AG08395 (cell line): ENCODE measurements around the gene PYGO2.
"Not testable (repeated sequence)": the region's sequence is repeated elsewhere in the genome, so short reads cannot be mapped to it uniquely, and the experiment has no call there.

Experiments
- DNase-seq: peaks from one replicate; pipeline ENCODE4 v3.0.0; 2012; ENCODE audit warnings: mixed read lengths, low spot score

The PYGO2 gene

DNA sequence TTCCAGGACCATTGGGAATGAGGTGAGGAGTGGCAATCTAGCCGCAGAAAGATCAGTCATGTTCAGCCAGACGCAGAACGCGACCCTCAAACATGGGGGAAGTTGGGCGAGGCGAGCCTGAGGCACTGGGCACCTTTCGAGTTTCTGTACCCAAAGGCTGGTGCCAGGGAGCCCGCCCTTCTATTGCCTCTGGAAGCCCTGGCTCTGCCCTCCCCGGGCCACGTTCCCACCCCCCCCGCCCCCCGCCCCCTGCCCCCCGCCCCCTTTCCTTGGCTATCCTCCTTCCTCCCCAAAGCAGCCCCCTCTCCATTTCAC lies 38.8 kb upstream of the PYGO2 start:
- no peak for DNase-seq

DNA sequence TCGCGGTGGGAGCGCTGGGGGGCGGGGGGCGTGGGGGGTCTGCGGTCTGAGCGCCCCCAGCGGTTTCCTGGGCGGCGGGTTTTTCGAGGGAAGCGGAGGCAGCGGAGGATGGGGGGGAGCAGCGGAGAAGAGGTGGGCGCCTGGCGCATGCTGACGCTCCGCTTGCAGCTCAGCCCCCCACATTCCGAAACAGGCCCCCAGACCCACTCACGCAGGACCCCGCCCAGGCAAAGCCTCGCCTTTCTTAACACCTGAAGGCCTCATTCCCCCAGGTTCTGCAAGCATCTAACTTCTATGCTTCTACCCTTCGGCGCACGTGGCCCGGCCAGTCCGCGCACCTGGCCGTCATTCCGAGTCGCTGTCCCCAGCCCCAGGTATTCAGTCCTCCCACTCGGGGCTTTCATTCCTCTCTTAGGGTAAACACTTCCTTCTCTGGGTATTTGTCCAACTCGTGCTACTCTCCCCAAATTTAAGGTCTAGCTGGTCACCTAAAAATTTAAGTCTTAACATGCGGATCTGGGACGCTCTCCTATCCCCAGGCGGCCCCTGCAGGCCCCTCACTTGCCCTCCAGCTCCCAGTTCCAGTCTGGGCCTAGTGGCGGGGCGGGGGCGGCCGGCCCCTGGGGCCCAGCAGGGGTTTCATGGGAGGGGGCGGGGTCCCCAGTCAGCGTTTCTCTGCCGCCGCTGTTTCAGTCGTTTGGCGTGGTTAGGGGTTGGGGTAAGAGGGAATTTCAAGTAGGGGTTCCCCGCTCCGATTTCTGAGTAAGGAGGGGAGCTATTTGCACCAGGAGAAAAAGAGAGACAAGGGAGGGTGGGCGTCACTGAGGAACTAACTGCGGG lies 38.2 kb upstream of the PYGO2 start:
- no peak for DNase-seq

DNA sequence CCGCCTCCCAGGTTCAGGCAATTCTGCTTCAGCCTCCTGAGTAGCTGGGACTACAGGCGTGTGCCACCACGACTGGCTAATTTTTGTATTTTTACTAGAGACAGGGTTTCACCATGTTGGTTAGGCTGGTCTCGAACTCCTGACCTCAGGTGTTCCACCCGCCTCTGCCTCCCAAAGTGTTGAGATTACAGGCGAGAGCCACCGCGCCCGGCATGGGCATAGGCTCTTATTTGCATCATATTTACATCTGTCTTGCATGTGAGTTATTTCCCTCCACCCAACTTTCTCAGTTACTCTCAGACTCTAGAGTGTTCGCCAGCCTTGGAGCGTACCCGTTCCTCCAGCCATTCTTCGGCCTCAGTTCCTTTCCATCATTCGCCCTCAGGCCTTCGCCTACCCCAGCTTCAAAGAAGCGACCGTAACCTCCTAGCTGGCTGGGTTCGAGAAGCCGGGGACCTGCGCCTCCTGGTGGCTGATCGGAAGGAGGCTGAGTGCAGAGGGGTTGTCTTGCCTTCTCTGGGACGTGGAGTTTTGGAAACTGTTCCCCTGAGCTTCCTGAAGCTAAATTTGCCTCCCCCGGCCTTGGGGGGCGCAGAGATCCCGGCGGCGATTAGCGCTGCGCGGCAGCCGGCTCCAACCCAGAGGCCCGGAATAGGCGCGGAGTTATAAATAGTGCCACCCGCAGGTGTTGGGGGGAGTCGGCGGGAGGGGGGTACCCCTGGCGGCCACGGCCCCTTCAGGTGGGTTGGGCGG lies 37.4 kb upstream of the PYGO2 start:
- peak; percentile 71 for DNase-seq

DNA sequence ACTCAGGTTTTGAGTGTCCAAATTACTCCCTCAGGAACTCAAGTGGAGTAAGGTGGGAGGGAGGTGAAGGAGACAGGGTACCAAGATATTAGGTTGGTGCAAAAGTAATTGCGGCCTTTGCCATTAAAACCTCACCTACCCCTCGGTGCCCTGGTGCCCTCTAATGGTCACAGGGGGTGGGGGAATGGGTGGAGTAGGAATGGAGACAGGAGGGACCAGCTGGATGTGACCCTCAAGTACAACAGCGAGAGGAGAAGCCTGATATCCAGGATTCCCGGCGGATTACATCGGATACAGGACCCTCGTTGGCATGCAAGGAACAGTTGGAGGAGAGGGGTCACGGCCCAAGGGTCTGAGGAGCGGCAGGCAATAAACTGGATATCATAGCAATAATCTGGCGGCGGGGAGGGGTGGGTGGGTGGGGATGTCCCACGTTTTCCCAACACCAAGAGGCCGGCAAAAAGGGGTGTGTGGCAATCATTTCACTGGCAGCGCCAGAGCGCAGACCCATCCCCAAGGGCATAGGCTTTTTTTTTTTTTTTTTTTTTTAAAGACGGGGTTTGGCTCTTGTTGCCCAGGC lies 36.7 kb upstream of the PYGO2 start:
- DNase-seq, result no peak

DNA sequence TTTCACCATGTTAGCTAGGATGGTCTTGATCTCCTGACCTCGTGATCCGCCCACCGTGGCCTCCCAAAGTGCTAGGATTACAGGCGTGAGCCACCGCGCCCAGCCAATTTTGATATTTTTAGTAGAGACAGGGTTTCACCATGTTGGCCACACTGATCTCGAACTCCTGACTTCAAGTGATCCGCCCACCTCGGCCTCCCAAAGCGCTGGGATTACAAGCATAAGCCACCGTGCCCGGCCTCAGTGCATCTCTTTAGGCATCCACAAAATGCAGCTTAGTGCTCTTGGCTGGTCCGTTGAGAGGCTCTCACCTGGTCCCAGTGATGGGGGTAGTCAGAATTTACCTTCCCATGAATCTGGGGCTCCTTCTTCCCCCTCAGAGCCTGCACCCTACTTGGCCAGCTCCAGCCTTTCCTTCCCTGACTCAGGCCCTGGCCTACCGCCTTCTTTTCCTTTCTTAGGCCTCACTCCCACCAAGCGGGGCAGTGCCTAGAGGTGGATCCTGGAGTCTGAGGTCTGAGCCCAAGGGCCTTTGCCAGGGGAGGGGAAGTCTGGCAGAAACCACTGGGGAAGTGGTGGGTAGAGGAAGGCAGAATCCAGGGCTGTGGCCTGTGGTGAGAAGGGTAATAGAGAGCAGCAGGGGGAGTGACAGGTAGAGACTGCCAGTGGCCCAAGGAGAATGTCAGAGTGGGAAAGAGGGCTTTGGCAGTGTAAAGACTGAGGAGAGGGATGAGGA lies 35.6 kb upstream of the PYGO2 start:
- DNase-seq, result no peak

DNA sequence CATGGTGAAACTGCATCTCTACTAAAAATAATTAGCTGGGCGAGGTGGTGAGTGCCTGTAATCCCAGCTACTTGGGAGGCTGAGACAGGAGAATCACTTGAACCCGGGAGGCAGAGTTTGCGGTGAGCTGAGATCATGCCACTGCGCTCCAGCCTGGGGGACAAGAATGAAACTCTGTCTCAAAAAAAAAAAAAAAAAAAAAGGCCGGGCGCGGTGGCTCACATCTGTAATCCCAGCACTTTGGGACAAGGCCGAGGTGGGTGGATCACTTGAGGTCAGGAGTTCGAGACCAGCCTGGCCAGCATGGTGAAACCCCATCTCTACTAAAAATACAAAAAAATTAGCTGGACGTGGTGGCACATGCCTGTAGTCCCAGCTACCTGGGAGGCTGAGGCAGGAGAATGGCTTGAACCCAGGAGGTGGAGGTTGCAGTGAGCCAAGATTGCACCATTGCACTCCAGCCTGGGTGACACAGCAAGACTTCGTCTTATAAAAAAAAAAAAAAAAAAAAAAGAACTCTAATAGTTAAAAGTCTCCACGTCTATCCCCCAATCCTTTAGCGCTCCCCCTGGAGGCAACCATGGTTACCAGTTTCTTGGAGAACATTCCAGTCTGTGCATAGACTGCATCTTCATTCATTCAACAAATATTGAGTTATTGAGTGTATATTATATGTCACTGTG lies 33.9 kb upstream of the PYGO2 start:
- peak; percentile 83 for DNase-seq

DNA sequence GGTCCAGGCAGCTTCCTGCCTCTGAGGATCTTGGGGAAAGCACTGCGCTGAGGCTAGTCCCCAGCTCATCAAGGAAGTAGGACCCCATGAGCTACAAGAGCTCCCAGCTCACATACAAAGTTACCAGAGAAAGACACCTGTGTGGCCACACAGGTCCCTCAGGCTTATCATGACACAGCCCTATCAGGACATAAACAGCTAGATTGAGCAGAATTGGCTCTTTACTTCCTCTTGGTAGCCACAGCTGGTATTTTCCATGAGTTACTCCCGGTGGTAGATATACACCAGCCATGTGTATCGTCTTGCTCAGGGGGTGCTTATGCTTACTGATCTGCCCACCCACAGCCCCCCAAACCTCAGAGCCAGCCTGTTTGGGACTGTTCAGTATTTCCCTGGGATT lies 33.0 kb upstream of the PYGO2 start:
- DNase-seq, result no peak

DNA sequence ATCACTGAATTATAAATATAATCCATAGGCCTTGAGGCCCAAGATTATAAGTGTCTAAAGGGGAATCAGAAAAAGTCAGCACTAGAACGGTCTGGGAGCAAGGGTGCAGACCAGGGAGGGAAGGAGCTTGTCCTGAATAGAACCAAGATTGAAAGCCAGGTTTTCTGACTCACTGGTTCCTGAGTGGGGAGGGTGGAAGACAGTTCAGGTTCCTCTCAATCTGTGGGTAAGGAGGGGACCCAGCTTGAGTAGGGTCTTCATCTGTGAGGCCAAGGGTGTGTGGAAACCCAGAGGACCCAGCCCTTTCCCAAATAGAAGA lies 32.6 kb upstream of the PYGO2 start:
- DNase-seq, result no peak

DNA sequence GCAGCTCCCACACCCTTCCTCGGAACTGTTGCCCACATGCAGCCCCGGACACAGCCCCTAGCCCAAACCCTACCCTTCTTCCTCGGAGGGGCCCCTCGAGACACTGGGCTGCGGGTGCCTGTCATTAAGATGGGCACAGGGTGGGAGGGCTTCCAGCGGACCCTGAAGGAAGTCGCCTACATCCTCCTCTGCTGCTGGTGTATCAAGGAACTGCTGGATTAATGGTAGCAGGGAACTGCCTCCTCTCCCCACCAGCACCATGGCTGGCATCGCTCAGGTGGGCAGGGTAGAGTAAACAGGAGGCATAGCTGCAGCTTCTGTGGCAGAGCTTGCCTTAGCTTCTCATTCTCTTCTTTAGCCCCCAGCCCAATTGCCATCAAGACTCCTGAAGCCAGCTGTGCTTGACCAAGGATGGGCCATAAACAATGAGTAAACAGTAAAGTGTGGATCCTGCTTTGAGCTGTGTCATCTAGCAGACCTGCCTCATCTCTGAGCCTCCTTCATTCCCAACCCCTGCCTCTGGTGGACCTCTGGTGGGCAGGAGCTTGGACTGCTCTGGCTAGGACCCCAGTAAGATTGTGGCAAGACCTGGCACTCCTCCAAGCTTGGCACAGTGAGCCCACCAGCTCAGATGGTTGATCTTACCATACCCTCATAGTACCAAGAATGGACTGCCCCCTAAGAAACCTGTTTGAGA lies 32.1 kb upstream of the PYGO2 start, which contains the start of gene LENEP:
Gene LENEP, plus strand, starts transcription at position 15 of the 697 bp plus-strand sequence. Its CDS starts 22 bp downstream, at position 37.
- DNase-seq, result no peak

DNA sequence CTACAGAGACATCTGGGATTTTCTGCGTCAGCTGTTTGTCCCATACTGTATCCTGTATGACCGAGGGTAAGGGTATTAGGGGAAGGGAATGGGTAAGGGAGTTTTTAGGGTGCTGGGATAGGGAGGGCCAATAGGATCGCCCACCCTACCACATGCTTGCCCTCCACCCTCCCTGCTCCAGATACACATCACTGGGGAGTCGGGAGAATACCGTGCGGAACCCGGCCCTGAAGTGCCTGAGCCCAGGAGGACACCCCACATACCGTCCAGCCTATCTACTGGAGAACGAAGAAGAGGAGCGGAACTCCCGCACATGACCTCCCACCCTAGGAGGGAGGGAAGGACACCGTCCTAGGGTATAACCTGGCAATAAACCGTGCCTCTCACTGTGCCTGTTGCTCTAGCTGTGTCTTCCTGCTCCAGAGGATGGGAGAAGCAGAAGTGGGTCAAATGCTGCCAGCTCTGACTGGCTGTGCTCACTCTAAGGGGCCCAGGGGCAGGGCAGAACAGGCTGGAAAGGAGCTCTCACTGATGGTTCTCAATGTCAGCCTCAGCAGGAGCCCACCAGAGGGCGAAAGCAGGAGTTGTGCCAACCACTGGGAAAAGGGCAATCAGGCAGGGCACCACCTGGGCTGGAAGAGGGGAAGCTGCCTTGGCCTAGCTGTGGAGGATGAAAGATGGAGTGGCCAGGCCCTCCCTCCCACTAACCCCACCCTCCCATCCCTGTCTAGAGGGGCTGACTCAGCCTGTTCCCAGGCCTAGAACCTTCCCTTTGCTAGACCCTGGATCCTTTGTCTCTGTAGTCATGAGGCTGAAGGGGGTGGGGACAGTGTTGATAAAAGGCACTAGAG lies 31.4 kb upstream of the PYGO2 start:
- DNase-seq, result no peak

DNA sequence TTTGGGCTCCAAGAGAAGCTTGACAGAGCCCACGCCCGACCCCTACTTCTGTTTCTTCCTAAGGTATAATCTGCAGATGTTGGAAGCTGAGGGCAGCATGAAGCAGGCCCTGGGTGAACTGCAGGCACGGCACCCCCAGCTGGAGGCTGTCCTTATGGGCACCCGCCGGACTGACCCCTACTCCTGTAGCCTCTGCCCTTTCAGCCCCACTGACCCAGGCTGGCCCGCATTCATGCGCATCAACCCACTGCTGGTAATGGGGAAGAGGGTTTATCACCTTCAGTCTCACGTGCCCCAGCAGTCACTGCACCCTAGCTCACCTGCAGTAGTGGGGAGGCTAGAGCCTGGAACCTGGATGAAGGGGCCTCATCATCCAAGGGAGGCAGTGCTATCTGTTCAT lies 28.7 kb upstream of the PYGO2 start:
- DNase-seq, result no peak

DNA sequence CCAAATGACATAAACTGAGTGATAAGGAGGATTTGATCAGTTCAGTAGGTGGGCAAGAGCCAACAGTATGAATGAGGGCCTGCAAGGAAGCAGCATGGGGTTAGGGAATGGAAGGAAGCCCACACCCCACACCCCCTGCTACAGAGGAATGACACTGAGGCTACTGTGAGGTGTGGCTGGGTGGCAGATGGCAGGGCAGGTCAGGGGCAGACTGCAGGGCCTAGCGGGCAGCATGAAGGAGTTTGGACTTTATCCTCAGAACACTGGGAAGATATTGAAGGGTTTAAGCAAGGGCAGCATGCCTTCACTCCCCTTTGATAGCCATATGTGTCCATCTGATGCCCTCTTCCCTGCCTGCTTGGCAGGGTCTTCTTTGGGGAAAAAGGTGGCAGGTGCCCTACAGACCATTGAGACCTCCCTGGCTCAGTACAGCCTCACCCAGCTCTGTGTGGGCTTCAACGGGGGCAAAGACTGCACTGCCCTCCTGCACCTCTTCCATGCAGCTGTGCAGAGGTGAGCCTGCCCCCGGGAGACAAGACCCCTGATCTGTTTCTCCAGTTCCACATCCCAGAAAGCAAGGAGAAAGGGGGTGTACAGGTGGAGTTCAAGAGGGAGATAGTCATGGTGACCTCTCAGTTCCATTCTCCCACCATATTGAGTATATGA lies 27.7 kb upstream of the PYGO2 start:
- DNase-seq, result no peak

DNA sequence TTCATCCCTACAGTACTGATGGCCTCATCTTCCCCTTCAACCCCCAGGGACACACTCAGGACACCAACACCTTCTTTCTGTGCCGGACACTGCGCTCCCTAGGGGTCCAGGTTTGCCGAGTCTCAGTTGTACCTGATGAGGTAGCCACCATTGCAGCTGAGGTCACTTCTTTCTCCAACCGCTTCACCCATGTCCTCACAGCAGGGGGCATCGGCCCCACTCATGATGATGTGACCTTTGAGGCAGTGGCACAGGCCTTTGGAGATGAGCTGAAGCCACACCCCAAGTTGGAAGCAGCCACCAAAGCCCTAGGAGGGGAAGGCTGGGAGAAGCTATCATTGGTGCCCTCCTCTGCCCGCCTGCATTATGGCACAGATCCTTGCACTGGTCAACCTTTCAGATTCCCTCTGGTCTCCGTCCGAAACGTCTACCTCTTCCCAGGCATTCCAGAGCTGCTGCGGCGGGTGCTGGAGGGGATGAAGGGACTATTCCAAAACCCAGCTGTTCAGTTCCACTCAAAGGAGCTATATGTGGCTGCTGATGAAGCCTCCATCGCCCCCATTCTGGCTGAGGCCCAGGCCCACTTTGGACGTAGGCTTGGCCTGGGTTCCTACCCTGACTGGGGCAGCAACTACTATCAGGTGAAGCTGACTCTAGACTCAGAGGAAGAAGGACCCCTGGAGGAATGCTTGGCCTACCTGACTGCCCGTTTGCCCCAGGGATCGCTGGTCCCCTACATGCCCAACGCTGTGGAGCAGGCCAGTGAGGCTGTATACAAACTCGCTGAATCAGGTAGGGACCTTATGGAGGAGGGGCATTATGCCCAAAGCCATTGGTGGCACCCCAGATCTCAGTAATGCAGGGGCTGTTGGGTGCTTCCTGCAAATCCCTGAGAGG lies 26.7 kb upstream of the PYGO2 start:
- no peak for DNase-seq

DNA sequence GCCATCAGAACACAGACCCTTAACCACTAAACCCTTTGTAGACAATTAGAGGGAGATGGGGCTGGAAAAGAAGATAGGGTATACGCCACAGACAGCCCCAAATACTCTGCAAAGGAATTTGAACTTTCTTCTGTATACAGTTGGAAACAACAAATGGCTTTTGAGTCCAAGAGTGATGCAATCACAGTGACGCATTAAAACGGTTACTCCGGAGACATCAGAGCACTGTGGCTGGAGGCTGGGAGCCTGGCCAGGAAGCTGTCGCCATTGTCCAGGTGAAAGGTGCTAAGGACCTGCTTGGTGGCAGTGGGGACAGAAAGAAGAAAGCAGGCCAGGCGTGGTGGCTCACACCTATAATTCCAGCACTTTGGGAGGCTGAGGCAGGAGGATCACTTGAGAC lies 25.7 kb upstream of the PYGO2 start:
- no peak for DNase-seq

DNA sequence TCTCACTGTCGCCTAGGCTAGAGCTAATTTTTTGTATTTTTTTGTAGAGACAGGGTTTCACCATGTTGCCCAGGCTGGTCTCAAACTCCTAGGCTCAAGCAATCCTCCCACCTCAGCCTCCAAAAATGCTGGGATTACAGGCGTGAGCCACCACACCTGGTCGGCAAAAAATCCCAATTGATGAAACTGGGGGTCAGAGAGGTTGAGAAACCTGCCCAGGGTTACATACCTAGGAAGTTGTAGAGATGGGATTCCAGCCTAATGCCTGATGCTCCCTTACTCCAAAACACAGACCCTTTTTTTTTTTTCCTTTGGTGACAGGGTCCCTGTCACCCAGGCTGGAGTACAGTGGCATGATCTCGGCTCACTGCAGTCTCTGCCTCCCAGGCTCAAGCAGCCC lies 25.2 kb upstream of the PYGO2 start:
- DNase-seq, result not testable (repeated sequence)

DNA sequence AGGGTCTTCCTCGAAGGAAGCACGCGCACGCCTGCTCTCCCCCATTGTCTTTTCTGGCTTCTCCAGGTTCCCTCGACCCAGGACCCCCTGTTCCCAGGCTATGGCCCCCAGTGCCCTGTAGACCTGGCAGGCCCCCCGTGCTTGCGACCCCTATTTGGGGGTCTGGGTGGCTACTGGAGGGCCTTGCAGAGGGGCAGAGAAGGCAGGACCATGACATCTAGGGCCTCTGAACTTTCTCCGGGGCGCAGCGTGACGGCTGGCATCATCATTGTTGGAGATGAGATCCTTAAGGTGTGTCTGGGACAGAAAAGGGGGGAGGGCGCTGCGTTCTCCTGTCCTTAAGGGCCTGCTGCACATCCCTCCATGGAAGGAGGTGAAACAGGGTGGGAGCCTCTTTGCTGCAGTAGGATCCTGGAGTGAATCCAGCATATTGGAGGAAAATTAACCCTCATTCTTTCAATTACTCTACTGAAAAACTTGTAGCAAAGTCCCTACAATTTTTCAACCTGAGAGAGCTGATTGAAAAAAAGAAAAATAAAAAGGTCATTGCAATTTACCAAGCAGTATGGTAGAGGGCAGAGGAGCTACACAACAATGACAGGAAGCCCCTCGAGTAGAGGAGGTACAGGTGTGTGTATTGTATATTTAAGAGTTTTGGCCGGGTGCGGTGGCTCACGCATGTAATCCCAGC lies 22.3 kb upstream of the PYGO2 start:
- DNase-seq, result no peak

DNA sequence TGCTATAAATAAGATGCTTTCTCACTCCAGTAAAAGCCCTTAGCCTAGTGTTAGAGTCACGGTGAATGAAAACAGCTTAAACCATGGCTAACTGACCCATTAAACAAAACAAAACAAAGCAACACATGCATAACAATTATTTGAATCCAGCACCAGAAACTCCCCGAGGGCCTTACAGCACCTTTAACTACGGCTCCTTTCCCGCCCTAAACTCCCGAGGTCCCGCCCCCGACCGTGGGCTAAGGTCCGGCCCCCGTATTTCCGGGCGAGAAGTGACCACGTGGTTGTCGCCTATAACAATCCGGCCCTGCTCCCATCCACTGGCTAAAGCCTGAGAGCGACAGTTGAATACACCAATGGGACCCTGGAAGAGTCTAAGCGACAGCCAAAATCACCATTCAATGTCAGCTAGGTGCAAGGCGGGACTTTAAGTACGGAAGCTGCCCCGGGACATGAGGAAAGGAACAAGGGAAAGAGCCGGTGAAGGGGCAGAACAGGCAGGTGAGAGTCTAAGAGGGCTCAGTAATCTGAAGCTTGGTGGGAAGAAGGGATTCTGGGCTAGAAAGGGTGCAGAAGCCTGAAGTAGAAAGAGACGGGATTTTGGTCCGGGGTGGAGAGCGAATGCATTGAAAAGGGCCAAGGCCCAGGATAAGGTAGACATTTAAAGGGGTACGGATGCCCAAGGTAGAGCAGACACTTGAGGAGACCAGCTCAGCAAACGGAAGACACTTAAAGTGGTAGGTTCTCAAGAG lies 21.5 kb upstream of the PYGO2 start, which contains the start of gene FLAD1:
Gene FLAD1, plus strand, starts transcription at position 448 of the 752 bp plus-strand sequence. CDS start 351 bp downstream, outside the sequence.
- DNase-seq, result peak; percentile 99
